Measurements from ENCODE around the gene BLCAP.
"Not testable (repeated sequence)": the region's sequence is repeated elsewhere in the genome, so short reads cannot be mapped to it uniquely, and the experiment has no call there.

BLCAP gene

GRCh38 chr20:37475252-37475651 is 52.4 kb downstream of the BLCAP start:
- no peak overlapping the region for H3K27ac ChIP-seq (ENCODE audit: low read depth, low read length)
- H3K27me3 ChIP-seq (ENCODE audit: control insufficient read depth, insufficient read depth, low read length) = 0 out of 2 replicates have a peak, but pooled peaks cover 5% of the 10 kb centered on the region
- H3K4me1 ChIP-seq (ENCODE audit: control insufficient read depth, insufficient read depth, low read length) = no peaks in the 10 kb centered on the region
- H3K9ac ChIP-seq (ENCODE audit: low read length) = no peak overlapping the region
- H3K4me3 ChIP-seq (ENCODE audit: low read depth, low read length) = no peak overlapping the region
- no peaks in the 10 kb centered on the region for H3K9me3 ChIP-seq (ENCODE audit: control insufficient read depth, insufficient read depth, low read depth, low read length)
- H3K36me3 ChIP-seq (ENCODE audit: control insufficient read depth, insufficient read depth, low read length) = no peaks in the 10 kb centered on the region

GRCh38 chr20:37474386-37474785 is 53.3 kb downstream of the BLCAP start:
- Histone ChIP-seq H3K27ac (ENCODE audit: low read depth, low read length) (no peak overlapping the region), H3K27me3 (ENCODE audit: control insufficient read depth, insufficient read depth, low read length) (0 out of 2 replicates have a peak, but pooled peaks cover 5% of the 10 kb centered on the region), H3K36me3 (ENCODE audit: control insufficient read depth, insufficient read depth, low read length) (no peaks in the 10 kb centered on the region), H3K9ac (ENCODE audit: low read length) (no peak overlapping the region), H3K4me1 (ENCODE audit: control insufficient read depth, insufficient read depth, low read length) (no peaks in the 10 kb centered on the region), H3K4me3 (ENCODE audit: low read depth, low read length) (no peak overlapping the region), H3K9me3 (ENCODE audit: control insufficient read depth, insufficient read depth, low read depth, low read length) (no peaks in the 10 kb centered on the region)

GRCh38 chr20:37473249-37474000 is 54.3 kb downstream of the BLCAP start:
- Histone ChIP-seq H3K9ac (ENCODE audit: low read length) (no peak overlapping the region), H3K27ac (ENCODE audit: low read depth, low read length) (no peak overlapping the region), H3K36me3 (ENCODE audit: control insufficient read depth, insufficient read depth, low read length) (no peaks in the 10 kb centered on the region), H3K4me1 (ENCODE audit: control insufficient read depth, insufficient read depth, low read length) (no peaks in the 10 kb centered on the region), H3K4me3 (ENCODE audit: low read depth, low read length) (no peak overlapping the region), H3K9me3 (ENCODE audit: control insufficient read depth, insufficient read depth, low read depth, low read length) (no peaks in the 10 kb centered on the region), H3K27me3 (ENCODE audit: control insufficient read depth, insufficient read depth, low read length) (no peaks in the 10 kb centered on the region)

- H3K36me3 ChIP-seq (ENCODE audit: control insufficient read depth, insufficient read depth, low read length) = not testable (repeated sequence)
Measured at GRCh38 chr20:37472435-37472834, 55.2 kb downstream of the BLCAP start.

GRCh38 chr20:37471741-37472235 is 55.9 kb downstream of the BLCAP start:
- Histone ChIP-seq H3K4me1 (ENCODE audit: control insufficient read depth, insufficient read depth, low read length) (no peaks in the 10 kb centered on the region), H3K9ac (ENCODE audit: low read length) (no peak overlapping the region), H3K27ac (ENCODE audit: low read depth, low read length) (no peak overlapping the region), H3K9me3 (ENCODE audit: control insufficient read depth, insufficient read depth, low read depth, low read length) (no peaks in the 10 kb centered on the region), H3K36me3 (ENCODE audit: control insufficient read depth, insufficient read depth, low read length) (no peaks in the 10 kb centered on the region), H3K27me3 (ENCODE audit: control insufficient read depth, insufficient read depth, low read length) (no peaks in the 10 kb centered on the region), H3K4me3 (ENCODE audit: low read depth, low read length) (no peak overlapping the region)

More at GRCh38 chr20:37472435-37472834, 55.2 kb downstream of the BLCAP start:
- H3K4me3 ChIP-seq (ENCODE audit: low read depth, low read length); H3K9ac ChIP-seq (ENCODE audit: low read length); H3K27ac ChIP-seq (ENCODE audit: low read depth, low read length); H3K27me3 ChIP-seq (ENCODE audit: control insufficient read depth, insufficient read depth, low read length); H3K9me3 ChIP-seq (ENCODE audit: control insufficient read depth, insufficient read depth, low read depth, low read length); H3K4me1 ChIP-seq (ENCODE audit: control insufficient read depth, insufficient read depth, low read length): not testable (repeated sequence)

- H3K27ac ChIP-seq (ENCODE audit: low read depth, low read length); H3K9me3 ChIP-seq (ENCODE audit: control insufficient read depth, insufficient read depth, low read depth, low read length); H3K27me3 ChIP-seq (ENCODE audit: control insufficient read depth, insufficient read depth, low read length); H3K36me3 ChIP-seq (ENCODE audit: control insufficient read depth, insufficient read depth, low read length); H3K9ac ChIP-seq (ENCODE audit: low read length); H3K4me3 ChIP-seq (ENCODE audit: low read depth, low read length); H3K4me1 ChIP-seq (ENCODE audit: control insufficient read depth, insufficient read depth, low read length): not testable (repeated sequence)
Measured at GRCh38 chr20:37470190-37470589, 57.5 kb downstream of the BLCAP start.

- Histone ChIP-seq H3K27ac (ENCODE audit: low read depth, low read length) (no peak overlapping the region), H3K36me3 (ENCODE audit: control insufficient read depth, insufficient read depth, low read length) (no peaks in the 10 kb centered on the region), H3K4me3 (ENCODE audit: low read depth, low read length) (no peak overlapping the region), H3K27me3 (ENCODE audit: control insufficient read depth, insufficient read depth, low read length) (0 out of 2 replicates have a peak, but pooled peaks cover 4% of the 10 kb centered on the region), H3K9ac (ENCODE audit: low read length) (no peak overlapping the region), H3K9me3 (ENCODE audit: control insufficient read depth, insufficient read depth, low read depth, low read length) (no peaks in the 10 kb centered on the region), H3K4me1 (ENCODE audit: control insufficient read depth, insufficient read depth, low read length) (no peaks in the 10 kb centered on the region)
Measured at GRCh38 chr20:37469531-37469930, 58.1 kb downstream of the BLCAP start.

GRCh38 chr20:37468886-37469285 is 58.8 kb downstream of the BLCAP start:
- no peak overlapping the region for H3K27ac ChIP-seq (ENCODE audit: low read depth, low read length)
- H3K36me3 ChIP-seq (ENCODE audit: control insufficient read depth, insufficient read depth, low read length) = no peaks in the 10 kb centered on the region
- H3K4me1 ChIP-seq (ENCODE audit: control insufficient read depth, insufficient read depth, low read length) = no peaks in the 10 kb centered on the region
- H3K27me3 ChIP-seq (ENCODE audit: control insufficient read depth, insufficient read depth, low read length) = 0 out of 2 replicates have a peak, but pooled peaks cover 4% of the 10 kb centered on the region
- no peaks in the 10 kb centered on the region for H3K9me3 ChIP-seq (ENCODE audit: control insufficient read depth, insufficient read depth, low read depth, low read length)
- H3K9ac ChIP-seq (ENCODE audit: low read length) = no peak overlapping the region
- H3K4me3 ChIP-seq (ENCODE audit: low read depth, low read length) = no peak overlapping the region

Measured in HUES6 (cell line).